IMR-90 (cell line): ENCODE results near the gene PAFAH1B2. TPM values are rescaled to one million over a fixed set of nuclear protein-coding genes. Genes with fewer than 3 reads are reported as not detected.

Experiments
- ATAC-seq: fragments of 200-7000 bp; cut with Tn5 transposase; 2 replicates; pipeline ENCODE4 v1.9.1; 2020; ENCODE audit warnings: low read depth, mild to moderate bottlenecking, moderate library complexity
- BruUV-seq: library from RNA; stranded (reverse); fragments of 400-500 nt; replicated peaks from 2 replicates; lab custom pipeline; 2021; lab: Mats Ljungman, UMichigan
- CTCF ChIA-PET: fragments of 300-600 bp; formaldehyde crosslinking; extraction: SDS; loops from one replicate; lab custom pipeline; 2021; ENCODE audit warnings: antibody characterized with exemption; lab: Yijun Ruan, JAX
- POLR2A ChIA-PET: fragments of 300-600 bp; sonication (Branson Sonifier 250); formaldehyde crosslinking; loops from one replicate; lab custom pipeline; 2022; ENCODE audit warnings: antibody characterized with exemption; ENCODE audit not compliant: unreplicated experiment; lab: Charles Lee
- DNase-seq: peaks from one replicate; pipeline ENCODE4 v3.0.0; 2013
- H2AFZ ChIP-seq: replicated peaks from 2 replicates; pipeline ENCODE3; 2013; ENCODE audit warnings: low read length, mild to moderate bottlenecking; ENCODE audit not compliant: poor library complexity
- H2AK5ac ChIP-seq: 2 replicates; pipeline ENCODE4 v1.6.1; 2013; ENCODE audit warnings: low read depth, low read length, inconsistent platforms
- H2AK9ac ChIP-seq: replicated peaks from 2 replicates; pipeline ENCODE3; 2013; ENCODE audit warnings: mild to moderate bottlenecking, low read depth, low read length, moderate library complexity; ENCODE audit not compliant: poor library complexity
- H2BK120ac ChIP-seq: 2 replicates; pipeline ENCODE4 v1.6.1; 2013; ENCODE audit warnings: low read depth, low read length, inconsistent platforms
- H2BK15ac ChIP-seq: 3 replicates; pipeline ENCODE4 v1.6.1; 2013; ENCODE audit warnings: low read depth, low read length, inconsistent platforms
- H2BK20ac ChIP-seq: 2 replicates; pipeline ENCODE4 v1.6.1; 2013; ENCODE audit warnings: low read depth, mild to moderate bottlenecking, inconsistent platforms, low read length, moderate library complexity
- H2BK5ac ChIP-seq: 2 replicates; pipeline ENCODE4 v1.6.1; 2013; ENCODE audit warnings: mild to moderate bottlenecking, low read depth, low read length, inconsistent platforms; ENCODE audit not compliant: poor library complexity, severe bottlenecking
- H3K14ac ChIP-seq: replicated peaks from 2 replicates; pipeline ENCODE4 v1.6.1; 2013; ENCODE audit warnings: low read depth, low read length, inconsistent platforms
- H3K18ac ChIP-seq: 2 replicates; pipeline ENCODE4 v1.6.1; 2013; ENCODE audit warnings: low read depth, low read length, control low read depth
- H3K23ac ChIP-seq: 2 replicates; pipeline ENCODE4 v1.6.1; 2013; ENCODE audit warnings: low read depth, low read length, inconsistent platforms
- H3K27ac ChIP-seq: 2 replicates; pipeline ENCODE4 v1.5.1; 2013; ENCODE audit warnings: mild to moderate bottlenecking, control low read depth, low read length; ENCODE audit not compliant: insufficient read depth
- H3K27me3 ChIP-seq: 2 replicates; pipeline ENCODE4 v1.6.1; 2013; ENCODE audit warnings: low read length; ENCODE audit not compliant: control insufficient read depth, insufficient read depth
- H3K36me3 ChIP-seq: 2 replicates; pipeline ENCODE4 v1.6.1; 2013; ENCODE audit warnings: low read length, mixed read lengths; ENCODE audit not compliant: control insufficient read depth, insufficient read depth
- H3K4ac ChIP-seq: 2 replicates; pipeline ENCODE4 v1.6.1; 2013; ENCODE audit warnings: low read depth, low read length, inconsistent platforms
- H3K4me1 ChIP-seq: 2 replicates; pipeline ENCODE4 v1.6.1; 2013; ENCODE audit warnings: low read length, mixed read lengths; ENCODE audit not compliant: control insufficient read depth, insufficient read depth
- H3K4me2 ChIP-seq: 2 replicates; pipeline ENCODE4 v1.6.1; 2013; ENCODE audit warnings: low read depth, mild to moderate bottlenecking, control low read depth, low read length, moderate library complexity
- H3K4me3 ChIP-seq: 2 replicates; pipeline ENCODE4 v1.5.1; 2013; ENCODE audit warnings: low read depth, mild to moderate bottlenecking, control low read depth, low read length, moderate library complexity; ENCODE audit not compliant: insufficient read depth
- H3K56ac ChIP-seq: 2 replicates; pipeline ENCODE4 v1.6.1; 2013; ENCODE audit warnings: low read length, inconsistent platforms; ENCODE audit not compliant: insufficient read depth; ENCODE audit errors: extremely low read depth
- H3K79me1 ChIP-seq, 2 experiments: 2 replicates each; pipeline ENCODE4 v1.6.1; 2013; ENCODE audit warnings: low read length in 2 of 2, inconsistent platforms in 1 of 2, low read depth in 1 of 2
- H3K9ac ChIP-seq: 2 replicates; pipeline ENCODE4 v1.6.1; 2013; ENCODE audit warnings: low read depth, low read length, control low read depth
- H3K9me1 ChIP-seq: 2 replicates; pipeline ENCODE4 v1.6.1; 2013; ENCODE audit warnings: low read length, inconsistent platforms; ENCODE audit not compliant: insufficient read depth
- H3K9me3 ChIP-seq: 2 replicates; pipeline ENCODE4 v1.6.1; 2013; ENCODE audit warnings: low read length; ENCODE audit not compliant: control insufficient read depth, insufficient read depth
- H4K20me1 ChIP-seq: 2 replicates; pipeline ENCODE4 v1.6.1; 2013; ENCODE audit warnings: low read length, inconsistent platforms; ENCODE audit not compliant: insufficient read depth
- H4K5ac ChIP-seq: 2 replicates; pipeline ENCODE4 v1.6.1; 2013; ENCODE audit warnings: mild to moderate bottlenecking, low read depth, low read length, control low read depth
- H4K8ac ChIP-seq, 2 experiments: 2 replicates each; pipeline ENCODE4 v1.6.1; 2013; ENCODE audit warnings: low read depth in 2 of 2, low read length in 2 of 2, control low read depth in 1 of 2, inconsistent platforms in 1 of 2
- H4K91ac ChIP-seq: 2 replicates; pipeline ENCODE4 v1.6.1; 2013; ENCODE audit warnings: low read depth, low read length, inconsistent platforms; ENCODE audit not compliant: insufficient read depth
- BHLHE40 ChIP-seq: fragments of 150-350 bp; IDR thresholded peaks from 2 replicates; pipeline ENCODE4 v1.6.1; 2016; ENCODE audit warnings: mild to moderate bottlenecking, low read depth, low read length
- CHD1 ChIP-seq: IDR thresholded peaks from 2 replicates; pipeline ENCODE4 v1.6.1; 2012; ENCODE audit warnings: low read depth, low read length, improper control_type of control experiment
- FOS ChIP-seq: fragments of 150-350 bp; IDR thresholded peaks from 2 replicates; pipeline ENCODE4 v1.6.1; 2016; ENCODE audit warnings: low read depth, low read length
- MAFK ChIP-seq: IDR thresholded peaks from 2 replicates; pipeline ENCODE4 v1.6.1; 2012; ENCODE audit warnings: low read depth, low read length, improper control_type of control experiment
- MXI1 ChIP-seq: IDR thresholded peaks from 2 replicates; pipeline ENCODE4 v1.6.1; 2012; ENCODE audit warnings: low read depth, mild to moderate bottlenecking, low read length, moderate library complexity, borderline replicate concordance
- NFE2L2 ChIP-seq: fragments of 150-350 bp; IDR thresholded peaks from 2 replicates; pipeline ENCODE4 v1.6.1; 2016; ENCODE audit warnings: low read depth, mild to moderate bottlenecking, low read length
- POLR2A ChIP-seq: IDR thresholded peaks from 2 replicates; pipeline ENCODE4 v1.6.1; 2012; ENCODE audit warnings: mild to moderate bottlenecking, low read depth, low read length
- RAD21 ChIP-seq: IDR thresholded peaks from 2 replicates; pipeline ENCODE4 v1.6.1; 2012; ENCODE audit warnings: low read length, improper control_type of control experiment
- RCOR1 ChIP-seq: IDR thresholded peaks from 2 replicates; pipeline ENCODE4 v1.6.1; 2012; ENCODE audit warnings: mild to moderate bottlenecking, low read length, improper control_type of control experiment; ENCODE audit not compliant: insufficient replicate concordance
- RFX5 ChIP-seq: IDR thresholded peaks from 2 replicates; pipeline ENCODE4 v1.8.0; 2012; ENCODE audit warnings: low read depth, mild to moderate bottlenecking, low read length, moderate library complexity
- SMC3 ChIP-seq: fragments of 150-350 bp; IDR thresholded peaks from 2 replicates; pipeline ENCODE4 v1.6.1; 2016; ENCODE audit warnings: low read depth, mild to moderate bottlenecking, antibody characterized with exemption, low read length, moderate library complexity
- WGBS, 2 experiments: methylation state at CpG; one replicate each; pipeline versions ENCODE4 v1.1.5 to v1.1.7; 2013; ENCODE audit warnings: missing lambda C conversion rate in 2 of 2; ENCODE audit not compliant: insufficient read length in 1 of 2; ENCODE audit errors: extremely low coverage in 2 of 2; 5-methylcytosine and 5-hydroxymethylcytosine counted together
- dilution Hi-C: fragments of 300-500 bp; cut with HindIII; formaldehyde crosslinking; loops from one replicate; pipeline ENCODE4 v1.14.3; 2018; ENCODE audit warnings: low sequenced_read_pairs; ENCODE audit not compliant: unreplicated experiment
- in situ Hi-C: fragments of 300-500 bp; cut with MboI; formaldehyde crosslinking; loops from 3 replicates; pipeline ENCODE4 v1.14.3; 2019; ENCODE audit warnings: low sequenced_read_pairs, inconsistent platforms, mixed read lengths
- intact Hi-C: fragments of 100-400 bp; cut with micrococcal nuclease; formaldehyde crosslinking; loops from 2 replicates; pipeline ENCODE4 v1.10.0; 2022
- polyA plus RNA-seq, 3 experiments: library from polyadenylated mRNA; depleted of rRNA; stranded (reverse); fragments of >200 nt; gene quantifications; 2 replicates each; pipeline ENCODE4 v1.2.3, GENCODE V29; 2012; ENCODE audit warnings: low replicate concordance in 1 of 3
- total RNA-seq: library from RNA; depleted of rRNA; stranded (reverse); fragments of >200 nt; gene quantifications from 2 replicates; pipeline ENCODE4 v1.2.3, GENCODE V29; 2012
- TF ChIP-seq, protein P1 (sequence below): fragments of 150-350 bp; IDR thresholded peaks from 2 replicates; pipeline ENCODE4 v1.6.1; 2017; ENCODE audit warnings: mild to moderate bottlenecking, antibody characterized with exemption, low read length, low read depth
- TF ChIP-seq, protein P2 (sequence below): conservative IDR thresholded peaks from 2 replicates; pipeline ENCODE4 v1.5.1; 2012; ENCODE audit warnings: mild to moderate bottlenecking, low read depth, low read length, improper control_type of control experiment

The PAFAH1B2 gene
- total and polyA plus RNA-seq, 2 of the 4 experiments (the other 2 are of a cell fraction), result 29.8 to 280 TPM

GRCh38 chr11:117187799-117188481, 43.9 kb downstream of the PAFAH1B2 start:
- H2BK5ac ChIP-seq, result no peak overlapping the region
- H4K8ac ChIP-seq, result no peak overlapping the region
- no peak overlapping the region for H3K4me2 ChIP-seq
- H4K20me1 ChIP-seq, result no peaks in the 10 kb centered on the region
- no peak overlapping the region for H2BK120ac ChIP-seq
- no peak overlapping the region for H2BK15ac ChIP-seq
- no peak overlapping the region for H3K4ac ChIP-seq
- no peaks in the 10 kb centered on the region for H3K27me3 ChIP-seq
- no peak overlapping the region for H4K91ac ChIP-seq
- no peaks in the 10 kb centered on the region for H3K9me3 ChIP-seq
- dilution Hi-C loops, result no loop called here
- H3K9ac ChIP-seq, result no peak overlapping the region
- no peak for ATAC-seq
- BruUV-seq, result no TSS peak
- intact Hi-C loops, result no loop called here
- no peak overlapping the region for H2BK20ac ChIP-seq
- CTCF ChIA-PET, result no interaction called here
- H3K27ac ChIP-seq, result no peak overlapping the region
- no peak overlapping the region for H3K56ac ChIP-seq
- no peak overlapping the region for H4K5ac ChIP-seq
- no peak overlapping the region for H2AK9ac ChIP-seq
- H3K36me3 ChIP-seq, result peaks cover 66% of the 10 kb centered on the region
- DNase-seq, result no peak
- no peak for TF ChIP-seq CHD1
- no peak for TF ChIP-seq RFX5
- TF ChIP-seq RCOR1, result no peak
- TF ChIP-seq FOS, result no peak
- no peak for TF ChIP-seq MAFK
- no peak for TF ChIP-seq RAD21
- TF ChIP-seq, protein P1, sequence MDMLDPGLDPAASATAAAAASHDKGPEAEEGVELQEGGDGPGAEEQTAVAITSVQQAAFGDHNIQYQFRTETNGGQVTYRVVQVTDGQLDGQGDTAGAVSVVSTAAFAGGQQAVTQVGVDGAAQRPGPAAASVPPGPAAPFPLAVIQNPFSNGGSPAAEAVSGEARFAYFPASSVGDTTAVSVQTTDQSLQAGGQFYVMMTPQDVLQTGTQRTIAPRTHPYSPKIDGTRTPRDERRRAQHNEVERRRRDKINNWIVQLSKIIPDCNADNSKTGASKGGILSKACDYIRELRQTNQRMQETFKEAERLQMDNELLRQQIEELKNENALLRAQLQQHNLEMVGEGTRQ, result no peak
- TF ChIP-seq, protein P2, sequence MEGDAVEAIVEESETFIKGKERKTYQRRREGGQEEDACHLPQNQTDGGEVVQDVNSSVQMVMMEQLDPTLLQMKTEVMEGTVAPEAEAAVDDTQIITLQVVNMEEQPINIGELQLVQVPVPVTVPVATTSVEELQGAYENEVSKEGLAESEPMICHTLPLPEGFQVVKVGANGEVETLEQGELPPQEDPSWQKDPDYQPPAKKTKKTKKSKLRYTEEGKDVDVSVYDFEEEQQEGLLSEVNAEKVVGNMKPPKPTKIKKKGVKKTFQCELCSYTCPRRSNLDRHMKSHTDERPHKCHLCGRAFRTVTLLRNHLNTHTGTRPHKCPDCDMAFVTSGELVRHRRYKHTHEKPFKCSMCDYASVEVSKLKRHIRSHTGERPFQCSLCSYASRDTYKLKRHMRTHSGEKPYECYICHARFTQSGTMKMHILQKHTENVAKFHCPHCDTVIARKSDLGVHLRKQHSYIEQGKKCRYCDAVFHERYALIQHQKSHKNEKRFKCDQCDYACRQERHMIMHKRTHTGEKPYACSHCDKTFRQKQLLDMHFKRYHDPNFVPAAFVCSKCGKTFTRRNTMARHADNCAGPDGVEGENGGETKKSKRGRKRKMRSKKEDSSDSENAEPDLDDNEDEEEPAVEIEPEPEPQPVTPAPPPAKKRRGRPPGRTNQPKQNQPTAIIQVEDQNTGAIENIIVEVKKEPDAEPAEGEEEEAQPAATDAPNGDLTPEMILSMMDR, result no peak
- no peak for TF ChIP-seq BHLHE40
- TF ChIP-seq NFE2L2, result no peak
- no peak for TF ChIP-seq POLR2A
- TF ChIP-seq MXI1, result no peak
- TF ChIP-seq SMC3, result no peak
- 0 out of 2 replicates have a peak, but pooled peaks cover 4% of the 10 kb centered on the region for H3K9me1 ChIP-seq
- no peak overlapping the region for H3K23ac ChIP-seq
- H3K4me3 ChIP-seq, result no peak overlapping the region
- H3K4me1 ChIP-seq, result no peaks in the 10 kb centered on the region
- POLR2A ChIA-PET, result no interaction called here
- no peak overlapping the region for H2AFZ ChIP-seq
- H3K14ac ChIP-seq, result no peak overlapping the region
- H3K79me1 ChIP-seq, result no peaks in the 10 kb centered on the region
- in situ Hi-C loops, result no loop called here
- WGBS, 2 experiments, result 100% methylated on average over 1 of the region's 16 CpGs; no CpG with 5 or more reads in 1 of the 2 experiments
- no peak overlapping the region for H3K18ac ChIP-seq
- no peak overlapping the region for H2AK5ac ChIP-seq
